Endothelial cell of umbilical vein (primary cell): ENCODE measurements around the gene XXYLT1.

Experiments
- EZH2 ChIP-seq: IDR thresholded peaks from 2 replicates; pipeline ENCODE4 v1.6.1; 2012; ENCODE audit warnings: borderline replicate concordance, low read depth, mild to moderate bottlenecking, moderate library complexity, low read length, inconsistent platforms; ENCODE audit not compliant: severe bottlenecking
- GATA2 ChIP-seq: IDR thresholded peaks from 2 replicates; pipeline ENCODE4 v1.7.0; 2011; ENCODE audit warnings: low read depth, mild to moderate bottlenecking, moderate library complexity, mixed read lengths, low read length; ENCODE audit not compliant: insufficient read length, insufficient read depth
- JUN ChIP-seq: IDR thresholded peaks from 2 replicates; pipeline ENCODE4 v1.6.1; 2011; ENCODE audit warnings: borderline replicate concordance, low read depth; ENCODE audit not compliant: insufficient read length, insufficient read depth
- MAX ChIP-seq: IDR thresholded peaks from 2 replicates; pipeline ENCODE4 v1.6.1; 2011; ENCODE audit not compliant: insufficient read depth, insufficient read length
- MYC ChIP-seq: IDR thresholded peaks from one replicate; pipeline ENCODE4 v1.6.1; 2011; ENCODE audit warnings: mild to moderate bottlenecking, low read depth, low read length
- POLR2A ChIP-seq: IDR thresholded peaks from 2 replicates; pipeline ENCODE4 v1.6.1; 2012; ENCODE audit warnings: low read depth, mild to moderate bottlenecking, control low read depth, low read length
- POLR2AphosphoS5 ChIP-seq: IDR thresholded peaks from 2 replicates; pipeline ENCODE4 v1.6.1; 2012; ENCODE audit warnings: low read depth, mild to moderate bottlenecking, control low read depth, low read length, moderate library complexity; ENCODE audit not compliant: insufficient read depth
- TF ChIP-seq, protein P1 (sequence below), 2 donors: IDR thresholded peaks; 1 replicate in 1 of 2; 2 replicates in 1 of 2; pipeline ENCODE4 v1.5.1; 2011; ENCODE audit warnings: low read length in 2 of 2, mild to moderate bottlenecking in 2 of 2, moderate library complexity in 2 of 2, control low read depth in 1 of 2, inconsistent platforms in 1 of 2, low read depth in 1 of 2; ENCODE audit not compliant: insufficient read depth in 1 of 2; ENCODE audit errors: extremely low read depth in 1 of 2

GRCh38 chr3:195137638-195138588 lies 133.0 kb downstream of the XXYLT1 start:
- TF ChIP-seq, protein P1, sequence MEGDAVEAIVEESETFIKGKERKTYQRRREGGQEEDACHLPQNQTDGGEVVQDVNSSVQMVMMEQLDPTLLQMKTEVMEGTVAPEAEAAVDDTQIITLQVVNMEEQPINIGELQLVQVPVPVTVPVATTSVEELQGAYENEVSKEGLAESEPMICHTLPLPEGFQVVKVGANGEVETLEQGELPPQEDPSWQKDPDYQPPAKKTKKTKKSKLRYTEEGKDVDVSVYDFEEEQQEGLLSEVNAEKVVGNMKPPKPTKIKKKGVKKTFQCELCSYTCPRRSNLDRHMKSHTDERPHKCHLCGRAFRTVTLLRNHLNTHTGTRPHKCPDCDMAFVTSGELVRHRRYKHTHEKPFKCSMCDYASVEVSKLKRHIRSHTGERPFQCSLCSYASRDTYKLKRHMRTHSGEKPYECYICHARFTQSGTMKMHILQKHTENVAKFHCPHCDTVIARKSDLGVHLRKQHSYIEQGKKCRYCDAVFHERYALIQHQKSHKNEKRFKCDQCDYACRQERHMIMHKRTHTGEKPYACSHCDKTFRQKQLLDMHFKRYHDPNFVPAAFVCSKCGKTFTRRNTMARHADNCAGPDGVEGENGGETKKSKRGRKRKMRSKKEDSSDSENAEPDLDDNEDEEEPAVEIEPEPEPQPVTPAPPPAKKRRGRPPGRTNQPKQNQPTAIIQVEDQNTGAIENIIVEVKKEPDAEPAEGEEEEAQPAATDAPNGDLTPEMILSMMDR (IDR thresholded peaks at IDR 0.05; ENCODE audit: extremely low read depth in 1 of 2, insufficient read depth in 1 of 2, low read depth in 1 of 2, low read length in 2 of 2), result no peak
- TF ChIP-seq MAX (no peak), MYC (no peak), POLR2A (no peak), EZH2 (no peak), POLR2AphosphoS5 (no peak), GATA2 (no peak), JUN (no peak)
